CD4-positive, alpha-beta T cell treated with Interleukin-15 for 1 hour (primary cell): Measurements from ENCODE around the gene SEC16B.
"Not testable (repeated sequence)": the region's sequence is repeated elsewhere in the genome, so short reads cannot be mapped to it uniquely, and the experiment has no call there.

ENCODE experiments used
- DNase-seq: peaks from one replicate; pipeline ENCODE4 v3.0.0-alpha.2; 2020

SEC16B gene

DNA sequence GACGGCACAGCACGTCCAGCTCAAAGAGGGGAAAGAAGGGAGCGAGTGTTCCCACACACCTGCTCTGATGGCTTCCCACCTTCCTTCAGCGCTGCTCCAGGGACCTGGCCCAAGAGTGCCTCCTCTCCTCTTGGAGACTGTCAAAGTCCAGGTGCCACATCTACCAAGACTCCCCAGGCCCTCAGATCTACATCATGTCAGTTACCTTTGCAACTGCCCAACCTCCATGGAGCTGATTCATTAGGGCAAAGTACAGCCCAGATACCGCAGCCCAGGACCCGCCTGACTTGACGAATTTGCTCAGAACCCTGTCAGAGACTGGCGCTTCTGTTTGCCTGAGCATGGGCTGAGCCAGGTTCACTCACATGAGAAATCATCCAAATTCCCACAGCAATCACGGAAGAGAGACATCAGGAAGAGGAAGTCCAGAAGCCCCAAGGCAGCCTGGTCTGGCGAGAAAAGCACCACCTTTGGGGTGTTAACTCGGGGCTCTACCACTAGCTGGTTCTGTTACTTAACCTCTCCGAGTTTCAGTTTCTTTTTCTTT lies at the start of gene SEC16B:
Gene SEC16B, minus strand, starts transcription at position 234 of the 547 bp plus-strand sequence. CDS start 2,077 bp downstream, outside the sequence.
- DNase-seq = no peak

- no peak for DNase-seq
Observed at GRCh38 chr1:178019622-178020021, 49.8 kb upstream of the SEC16B start.

DNA sequence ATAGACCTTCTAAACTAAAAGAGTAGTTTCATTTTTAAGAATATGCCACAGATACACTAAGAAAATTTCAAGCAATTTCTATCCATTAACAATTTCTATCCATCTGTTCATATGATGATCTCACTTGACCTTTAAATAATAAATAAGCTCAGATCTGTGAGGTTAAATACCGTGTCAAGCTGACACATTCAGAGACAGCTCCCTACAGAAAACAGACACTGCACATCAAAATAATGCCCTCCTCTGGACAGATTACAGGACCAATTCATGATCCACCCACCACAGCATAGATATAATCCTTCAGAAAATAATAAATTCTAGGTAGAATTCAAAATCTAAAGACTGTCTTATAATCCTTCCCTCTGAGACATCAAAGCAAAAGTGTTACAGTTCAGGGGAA lies 49.4 kb upstream of the SEC16B start:
- DNase-seq = no peak

- DNase-seq = no peak
Observed at GRCh38 chr1:178017517-178017916, 47.7 kb upstream of the SEC16B start.

DNA sequence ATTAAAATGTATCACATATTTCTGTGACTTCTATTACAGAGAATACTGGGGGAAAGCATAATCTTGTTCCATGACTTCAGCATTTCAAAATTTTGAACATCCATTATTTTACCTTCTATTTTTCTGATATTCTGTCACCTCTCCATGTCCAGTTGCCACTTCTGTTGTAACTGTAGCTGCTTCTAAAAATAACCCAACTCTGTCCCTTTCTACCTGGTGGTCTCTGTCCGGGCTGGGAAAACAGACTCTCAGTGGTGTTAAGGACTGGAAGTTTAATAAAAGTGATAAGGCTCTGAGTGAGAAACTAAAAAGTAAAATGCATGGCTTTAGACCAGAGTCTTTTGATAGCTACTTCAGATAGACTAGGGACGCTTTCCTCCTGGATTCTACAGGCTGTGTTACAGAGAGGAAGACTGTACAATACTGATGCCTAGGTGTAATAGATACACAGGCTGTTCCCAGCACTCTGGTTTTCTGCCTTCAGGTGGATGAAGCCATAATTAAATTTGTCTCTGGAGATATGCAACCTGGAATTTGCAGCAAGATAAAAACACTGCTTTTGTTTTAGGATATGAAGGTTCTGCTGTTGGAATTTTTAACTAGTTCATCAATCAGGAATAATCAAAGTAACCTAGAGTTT lies 42.1 kb upstream of the SEC16B start:
- DNase-seq = no peak

DNA sequence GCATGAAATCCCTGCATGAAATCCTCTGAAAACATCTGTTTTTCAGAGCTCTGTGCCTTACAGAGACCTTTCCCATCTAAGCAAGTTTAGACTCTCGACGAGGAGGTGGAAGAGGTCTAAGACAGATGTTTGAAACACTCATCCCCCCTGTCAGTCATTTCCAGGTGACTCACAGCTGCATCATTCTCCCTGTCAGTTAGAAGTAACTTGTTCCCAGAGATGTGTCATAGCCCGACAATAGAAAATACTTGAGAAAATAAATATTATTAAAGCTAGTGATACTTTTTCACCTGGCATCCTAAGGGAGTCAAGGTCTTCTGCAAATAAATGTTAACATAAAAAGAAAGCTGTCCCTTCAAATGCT lies 41.6 kb upstream of the SEC16B start:
- DNase-seq = no peak

DNA sequence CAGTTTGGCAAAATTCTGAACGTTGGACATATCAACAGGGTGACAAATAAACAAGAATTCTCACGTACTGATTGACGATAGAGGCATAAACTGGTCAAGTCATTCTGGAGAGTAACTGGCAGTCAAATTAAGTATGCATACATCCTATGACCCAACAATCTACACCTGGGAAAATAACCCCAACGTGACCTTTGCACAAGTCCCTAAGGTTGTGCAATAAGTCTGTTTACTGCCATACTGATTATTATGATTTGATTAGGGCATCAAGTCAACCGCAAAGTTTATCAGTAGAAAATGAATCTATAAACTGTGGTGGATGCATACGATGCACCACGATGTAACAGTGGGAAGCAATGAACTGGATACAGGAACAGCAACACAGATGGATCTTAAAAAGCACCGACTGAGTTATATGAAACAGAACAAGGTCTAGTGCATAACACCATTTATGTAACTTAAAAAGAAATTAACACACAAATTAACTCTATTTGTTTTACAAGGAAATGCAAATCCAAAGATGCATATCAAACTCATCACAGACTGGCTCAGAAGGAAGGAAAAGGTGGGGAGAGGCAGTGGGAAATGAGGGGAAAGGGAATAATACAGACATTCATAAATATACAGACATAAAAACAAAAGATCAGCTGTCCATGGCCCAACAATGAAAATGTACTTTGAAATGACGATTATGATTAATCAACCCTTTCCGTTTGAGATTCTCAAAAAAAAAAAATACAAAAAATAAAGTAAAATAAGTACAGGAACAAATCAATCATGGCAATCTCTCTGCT lies 41.0 kb upstream of the SEC16B start:
- DNase-seq = no peak

GRCh38 chr1:178006043-178006442 lies 36.2 kb upstream of the SEC16B start:
- no peak for DNase-seq

GRCh38 chr1:178005450-178005849 lies 35.6 kb upstream of the SEC16B start:
- no peak for DNase-seq

GRCh38 chr1:178004926-178005391 lies 35.1 kb upstream of the SEC16B start:
- no peak for DNase-seq

- DNase-seq = no peak
Observed at GRCh38 chr1:177998696-177999631, 29.1 kb upstream of the SEC16B start.

DNA sequence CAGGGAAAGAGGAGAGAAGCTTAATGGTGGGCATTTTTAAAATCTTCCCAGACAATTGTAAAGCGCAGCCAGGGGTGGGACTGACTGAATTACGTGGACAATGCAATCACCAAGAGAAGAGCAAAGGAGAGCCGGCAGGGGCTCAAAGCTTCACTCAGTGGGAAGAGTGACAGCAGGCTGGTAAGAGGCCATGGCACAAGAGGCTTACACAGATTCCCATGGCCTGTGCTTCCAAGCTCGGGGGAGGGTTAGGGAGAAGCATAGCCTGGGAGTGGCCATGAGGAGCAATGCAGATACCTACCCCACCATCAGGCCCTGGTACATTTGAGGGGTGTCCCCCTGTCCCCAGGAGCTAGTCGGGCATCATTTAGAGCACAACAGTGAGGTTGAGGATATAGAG lies 27.1 kb upstream of the SEC16B start:
- DNase-seq = no peak

DNA sequence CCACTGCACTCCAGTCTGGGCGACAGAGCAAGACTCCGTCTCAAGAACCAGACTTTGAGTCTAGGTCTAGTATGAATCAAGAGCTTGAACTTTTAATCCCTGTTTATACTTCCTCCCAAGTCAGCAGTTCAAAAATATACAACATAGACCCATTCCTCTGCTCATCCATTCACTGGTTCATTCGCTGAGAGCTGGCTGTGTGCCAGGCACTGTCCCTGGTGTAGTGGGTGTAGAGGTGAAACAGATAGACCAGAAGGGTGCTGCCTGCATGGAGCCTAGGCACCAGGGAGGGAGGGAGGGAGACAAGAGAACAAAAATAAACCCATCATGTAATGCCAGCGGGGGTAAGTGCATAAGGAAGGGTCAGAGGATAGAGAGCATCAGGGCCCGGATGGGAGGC lies 25.5 kb upstream of the SEC16B start:
- no peak for DNase-seq

- DNase-seq = not testable (repeated sequence)
Observed at GRCh38 chr1:177986281-177986680, 16.4 kb upstream of the SEC16B start.

DNA sequence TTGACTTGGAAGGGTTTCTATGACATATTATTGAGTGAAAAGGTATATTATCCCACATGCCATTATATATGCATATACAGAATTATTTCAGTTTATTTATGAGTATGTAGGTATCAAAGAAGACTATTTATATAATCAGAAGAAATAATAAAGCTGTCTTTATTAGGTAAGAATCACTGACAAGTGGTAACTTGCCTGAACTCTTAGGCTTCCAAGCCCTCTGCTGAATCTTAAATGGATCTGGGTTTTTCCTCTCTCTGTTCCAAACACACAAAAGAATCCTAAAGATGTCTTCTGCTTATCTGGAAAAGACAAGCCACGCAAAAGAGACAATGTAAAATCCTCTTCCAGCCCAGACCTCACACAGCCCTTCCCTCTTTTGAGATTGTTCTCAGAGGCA lies 14.9 kb upstream of the SEC16B start:
- no peak for DNase-seq

- DNase-seq = no peak
Observed at GRCh38 chr1:177984136-177984525, 14.3 kb upstream of the SEC16B start.

DNA sequence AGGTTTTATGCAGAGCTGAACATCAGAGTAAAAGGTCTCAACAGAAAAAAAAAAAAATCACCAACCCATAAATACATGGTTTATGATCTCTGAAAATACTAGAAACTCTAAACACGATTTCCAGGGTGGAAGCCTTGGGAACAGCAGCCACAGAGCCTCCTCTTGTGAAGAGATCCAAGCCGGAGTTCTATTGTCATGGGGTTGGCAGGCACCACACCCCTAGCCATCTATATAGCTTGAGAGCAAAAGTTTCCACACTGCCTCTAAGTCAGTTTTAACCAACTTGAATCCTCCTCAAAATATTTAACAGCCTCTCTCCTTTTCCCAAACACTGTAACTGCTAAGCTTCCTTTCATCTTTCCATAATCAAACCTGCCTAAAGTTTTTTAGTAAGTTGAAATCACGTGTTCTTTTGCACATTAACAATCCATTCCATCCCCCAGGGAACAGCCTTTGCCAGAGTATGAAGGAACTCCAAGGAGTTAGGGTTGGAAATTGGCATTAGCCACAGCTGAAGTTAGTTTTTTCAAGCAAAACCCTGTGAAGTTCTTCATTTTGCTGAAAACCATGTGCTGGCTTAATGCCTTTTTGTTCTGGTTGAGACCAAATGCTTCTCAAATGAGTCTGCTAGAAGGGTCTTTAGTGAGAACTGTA lies 13.8 kb upstream of the SEC16B start:
- DNase-seq = no peak

DNA sequence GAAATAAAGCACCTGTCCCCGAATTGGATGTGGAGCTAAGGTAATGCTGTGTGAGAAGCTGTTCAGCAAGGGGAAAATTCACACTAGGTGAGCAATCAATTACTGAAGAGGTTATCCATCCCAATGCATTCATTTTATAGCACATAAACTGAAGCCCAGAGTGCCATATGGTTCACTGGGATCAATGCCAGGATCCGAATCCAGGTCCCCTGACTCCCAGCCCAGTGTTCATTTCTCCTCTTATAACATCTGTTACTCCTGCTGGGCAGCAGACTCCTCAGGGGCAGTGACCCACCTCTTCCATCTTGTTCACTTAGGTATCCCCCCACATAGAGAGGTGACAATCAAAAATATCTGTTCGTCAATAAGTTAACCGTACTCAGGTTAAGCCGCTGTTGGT lies 13.2 kb upstream of the SEC16B start:
- DNase-seq = no peak

GRCh38 chr1:177981200-177981599 lies 11.3 kb upstream of the SEC16B start:
- DNase-seq = no peak

DNA sequence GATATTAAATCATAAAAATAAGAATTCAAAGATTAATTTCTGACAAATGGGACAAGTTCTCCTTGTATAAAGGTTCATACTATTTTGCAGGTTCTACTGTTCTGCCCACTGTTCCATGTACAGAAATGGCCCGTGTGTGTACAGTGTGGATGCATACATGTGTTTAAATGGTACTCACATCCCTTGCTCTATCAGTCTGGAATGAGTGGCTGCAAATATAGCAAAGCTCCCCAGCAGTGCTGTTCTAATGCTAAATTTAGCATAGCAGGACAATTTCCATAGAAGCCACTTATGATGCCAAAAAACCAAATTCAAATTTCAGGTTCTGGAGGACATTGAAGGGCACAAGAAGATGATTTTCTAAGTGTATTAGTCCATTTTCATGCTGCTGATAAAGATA lies 9.4 kb upstream of the SEC16B start:
- no peak for DNase-seq

DNA sequence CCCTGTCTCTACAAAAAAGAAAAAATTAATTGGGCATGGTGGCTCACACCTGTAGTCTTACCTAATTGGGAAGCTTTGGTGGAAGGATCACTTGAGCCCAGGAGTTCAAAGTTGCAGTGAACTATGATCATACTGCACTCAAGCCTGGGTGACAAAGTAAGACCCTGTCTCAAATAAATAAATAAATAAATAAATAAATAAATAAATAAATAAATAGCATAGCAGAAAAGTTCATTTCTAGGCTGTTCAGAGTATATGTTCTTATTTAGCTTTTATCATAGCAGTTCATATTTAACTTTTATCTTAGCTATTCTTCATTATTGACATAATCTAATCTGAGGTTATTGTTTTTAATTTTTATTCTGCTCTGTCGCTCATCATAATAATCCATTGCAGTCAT lies 8.7 kb upstream of the SEC16B start:
- DNase-seq = no peak

GRCh38 chr1:177977141-177977540 lies 7.3 kb upstream of the SEC16B start:
- no peak for DNase-seq

DNA sequence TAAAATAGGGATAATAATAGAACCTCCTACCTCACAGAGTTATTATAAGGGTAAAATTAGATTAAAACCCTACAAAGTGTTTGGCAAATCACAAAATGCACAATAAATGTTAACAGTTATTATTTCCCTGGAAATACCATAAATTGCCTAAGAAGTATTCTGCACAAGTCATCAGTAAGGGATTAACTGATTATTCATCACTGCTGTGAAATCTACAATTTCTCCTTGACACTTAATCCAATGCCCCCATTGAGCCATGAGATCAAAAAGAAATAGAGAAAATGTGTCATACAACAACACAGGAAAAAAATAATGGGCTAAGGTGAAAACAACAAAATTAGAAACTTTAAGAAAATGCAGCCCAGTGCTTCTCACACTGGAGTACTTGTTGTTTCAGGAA lies 6.7 kb upstream of the SEC16B start:
- DNase-seq = no peak
